Right atrium auricular region (tissue), 2 donors: ENCODE results near the gene OR51V1. TPM values are rescaled to one million over a fixed set of nuclear protein-coding genes. Genes with fewer than 3 reads are reported as not detected.

ENCODE experiments used
- DNase-seq: peaks from one replicate; pipeline ENCODE4 v3.0.0-alpha.2; 2019; ENCODE audit warnings: low spot score
- H3K27ac ChIP-seq, 2 donors: fragments of 200-600 bp; sonication (generic); 1 replicate in 1 of 2; 2 replicates in 1 of 2; pipeline ENCODE4 v1.5.1; 2016 to 2019
- H3K27me3 ChIP-seq, 2 donors: fragments of 200-600 bp; sonication (generic); one replicate each; pipeline versions ENCODE4 v1.5.1 to v1.6.0; 2017 to 2019
- H3K36me3 ChIP-seq: fragments of 200-600 bp; sonication (generic); one replicate; pipeline ENCODE4 v1.5.1; 2016
- H3K4me1 ChIP-seq, 2 donors: fragments of 200-600 bp; sonication (generic); one replicate each; pipeline versions ENCODE4 v1.5.1 to v1.6.0; 2017 to 2019
- H3K4me3 ChIP-seq, 2 donors: fragments of 200-600 bp; sonication (generic); 1 replicate in 1 of 2; 2 replicates in 1 of 2; pipeline ENCODE4 v1.5.1; 2017 to 2019; ENCODE audit warnings: mild to moderate bottlenecking in 1 of 2, moderate library complexity in 1 of 2
- H3K9me3 ChIP-seq, 2 donors: fragments of 200-600 bp; sonication (generic); one replicate each; pipeline ENCODE4 v1.5.1; 2019
- CTCF ChIP-seq, 2 donors: fragments of 200-600 bp; sonication (generic); IDR thresholded peaks; one replicate each; pipeline ENCODE4 v1.5.1; 2019; ENCODE audit warnings: antibody characterized with exemption in 2 of 2
- total RNA-seq, 2 donors: library from RNA; depleted of rRNA; stranded (reverse); fragments of >200 nt; gene quantifications; one replicate each; pipeline ENCODE4 v1.1.0, GENCODE V29; 2016

The OR51V1 gene
- total RNA-seq, 2 donors from 2014 or later: not detected

GRCh38 chr11:5159806-5160205, 40.7 kb downstream of the OR51V1 start:
- Histone ChIP-seq H3K9me3 (no peaks in the 10 kb centered on the region), H3K27me3 (no peaks in the 10 kb centered on the region), H3K27ac (no peak overlapping the region), H3K36me3 (no peaks in the 10 kb centered on the region), H3K4me3 (no peak overlapping the region), H3K4me1 (no peaks in the 10 kb centered on the region)
- no peak for DNase-seq
- no peak for TF ChIP-seq CTCF (IDR thresholded peaks at IDR 0.05)

GRCh38 chr11:5154657-5155056, 45.8 kb downstream of the OR51V1 start, which contains the start of gene OR52A1:
TSS of gene OR52A1 (minus strand) at chr11:5154757. CDS start at chr11:5152369, 2,388 bp downstream.
- Histone ChIP-seq H3K4me3 (no peak within 1 kb of the TSS), H3K36me3 (no peaks in the 10 kb centered on the region), H3K4me1 (no peaks in the 10 kb centered on the region), H3K27ac (no peak within 1 kb of the TSS), H3K27me3 (no peaks in the 10 kb centered on the region), H3K9me3 (no peaks in the 10 kb centered on the region)
- TF ChIP-seq CTCF (IDR thresholded peaks at IDR 0.05): no peak
- DNase-seq: no peak

GRCh38 chr11:5153574-5154431, 46.7 kb downstream of the OR51V1 start:
- no peaks in the 10 kb centered on the region for H3K36me3 ChIP-seq
- H3K9me3 ChIP-seq: no peaks in the 10 kb centered on the region
- H3K4me1 ChIP-seq: no peaks in the 10 kb centered on the region
- no peak overlapping the region for H3K4me3 ChIP-seq
- H3K27ac ChIP-seq: no peak overlapping the region
- TF ChIP-seq CTCF (IDR thresholded peaks at IDR 0.05): no peak
- no peaks in the 10 kb centered on the region for H3K27me3 ChIP-seq
- DNase-seq: no peak

- H3K27ac ChIP-seq: no peak overlapping the region
- no peaks in the 10 kb centered on the region for H3K27me3 ChIP-seq
- no peak overlapping the region for H3K4me3 ChIP-seq
- no peaks in the 10 kb centered on the region for H3K36me3 ChIP-seq
- no peaks in the 10 kb centered on the region for H3K9me3 ChIP-seq
- H3K4me1 ChIP-seq: no peaks in the 10 kb centered on the region
- no peak for TF ChIP-seq CTCF (IDR thresholded peaks at IDR 0.05)
- no peak for DNase-seq
Observed at GRCh38 chr11:5151713-5152153, 48.7 kb downstream of the OR51V1 start.

Other genes with a start within 250 kb of the OR51V1 start
- not detected for gene OR51A2, start 245.0 kb downstream of the OR51V1 start, total RNA-seq
- gene OR51L1, start 205.8 kb downstream of the OR51V1 start, total RNA-seq: not detected
- gene OR52J3, start 154.2 kb downstream of the OR51V1 start, total RNA-seq: not detected
- not detected for gene OR52E2, start 141.1 kb downstream of the OR51V1 start, total RNA-seq
- gene OR52E1, start 131.1 kb downstream of the OR51V1 start, total RNA-seq: not detected
- not detected for gene OR52A5, start 62.3 kb downstream of the OR51V1 start, total RNA-seq
- gene OR52A1, start 45.9 kb downstream of the OR51V1 start, total RNA-seq: not detected
- gene HBB, start 26.4 kb upstream of the OR51V1 start, total RNA-seq: 1,000 to 10,000 TPM; 1,514 to 1,650 TPM
- gene HBD, start 33.8 kb upstream of the OR51V1 start, total RNA-seq: 1 to 10 TPM; 2.1 to 2.4 TPM
- not detected for gene HBG1, start 49.2 kb upstream of the OR51V1 start, total RNA-seq
- gene HBG2, start 54.1 kb upstream of the OR51V1 start, total RNA-seq: under 1 TPM in 1 of 2 donors, not detected in 1; 0.90 TPM
- not detected for gene HBE1, start 69.3 kb upstream of the OR51V1 start, total RNA-seq
- gene OR51B4, start 101.3 kb upstream of the OR51V1 start, total RNA-seq: not detected
- not detected for gene OR51B2, start 123.6 kb upstream of the OR51V1 start, total RNA-seq
- gene OR51B5, start 142.8 kb upstream of the OR51V1 start, total RNA-seq: not detected
- gene OR51B6, start 150.8 kb upstream of the OR51V1 start, total RNA-seq: not detected
- not detected for gene OR51M1, start 183.1 kb upstream of the OR51V1 start, total RNA-seq
- gene OR51Q1, start 221.4 kb upstream of the OR51V1 start, total RNA-seq: not detected
- gene OR51I1, start 240.8 kb upstream of the OR51V1 start, total RNA-seq: not detected
- gene OR51I2, start 248.6 kb upstream of the OR51V1 start, total RNA-seq: not detected